ENCODE results near the gene VSTM4.

Gene VSTM4

GRCh38 chr10:49090696-49091380 is 24.5 kb downstream of the VSTM4 start:
- DNase-seq, result no peak

GRCh38 chr10:49090189-49090575 is 25.1 kb downstream of the VSTM4 start:
- no peak for DNase-seq

- no peak for DNase-seq
Observed at GRCh38 chr10:49089557-49090188, 25.6 kb downstream of the VSTM4 start.

GRCh38 chr10:49089152-49089551 is 26.2 kb downstream of the VSTM4 start:
- no peak for DNase-seq

GRCh38 chr10:49086889-49087288 is 28.4 kb downstream of the VSTM4 start:
- DNase-seq, result no peak

GRCh38 chr10:49083261-49083660 is 32.1 kb downstream of the VSTM4 start:
- no peak for DNase-seq

- no peak for DNase-seq
Observed at GRCh38 chr10:49082766-49083165, 32.6 kb downstream of the VSTM4 start.

- no peak for DNase-seq
Observed at GRCh38 chr10:49081547-49082275, 33.6 kb downstream of the VSTM4 start.

- no peak for DNase-seq
Observed at GRCh38 chr10:49080965-49081364, 34.4 kb downstream of the VSTM4 start.

- no peak for DNase-seq
Observed at GRCh38 chr10:49080071-49080470, 35.3 kb downstream of the VSTM4 start.

- no peak for DNase-seq
Observed at GRCh38 chr10:49079499-49079898, 35.8 kb downstream of the VSTM4 start.

- DNase-seq, result no peak
Observed at GRCh38 chr10:49079072-49079471, 36.2 kb downstream of the VSTM4 start.

GRCh38 chr10:49078433-49078832 is 36.9 kb downstream of the VSTM4 start:
- DNase-seq, result no peak

GRCh38 chr10:49076741-49077521 is 38.4 kb downstream of the VSTM4 start:
- no peak for DNase-seq

GRCh38 chr10:49076319-49076718 is 39.0 kb downstream of the VSTM4 start:
- DNase-seq, result no peak

GRCh38 chr10:49075743-49076142 is 39.6 kb downstream of the VSTM4 start:
- DNase-seq, result no peak

GRCh38 chr10:49074836-49075682 is 40.3 kb downstream of the VSTM4 start:
- no peak for DNase-seq

- DNase-seq, result no peak
Observed at GRCh38 chr10:49072166-49072885, 43.0 kb downstream of the VSTM4 start.

GRCh38 chr10:49071160-49071761 is 44.1 kb downstream of the VSTM4 start:
- DNase-seq, result no peak

- DNase-seq, result no peak
Observed at GRCh38 chr10:49070701-49071100, 44.6 kb downstream of the VSTM4 start.

GRCh38 chr10:49068672-49069217 is 46.6 kb downstream of the VSTM4 start:
- no peak for DNase-seq

Measured in effector CD4-positive, alpha-beta T cell (primary cell).